Measurements from ENCODE around the gene RAPGEF5.

Gene RAPGEF5

GRCh38 chr7:22343612-22344011, 13.3 kb downstream of the RAPGEF5 start:
- no peak for DNase-seq

DNA sequence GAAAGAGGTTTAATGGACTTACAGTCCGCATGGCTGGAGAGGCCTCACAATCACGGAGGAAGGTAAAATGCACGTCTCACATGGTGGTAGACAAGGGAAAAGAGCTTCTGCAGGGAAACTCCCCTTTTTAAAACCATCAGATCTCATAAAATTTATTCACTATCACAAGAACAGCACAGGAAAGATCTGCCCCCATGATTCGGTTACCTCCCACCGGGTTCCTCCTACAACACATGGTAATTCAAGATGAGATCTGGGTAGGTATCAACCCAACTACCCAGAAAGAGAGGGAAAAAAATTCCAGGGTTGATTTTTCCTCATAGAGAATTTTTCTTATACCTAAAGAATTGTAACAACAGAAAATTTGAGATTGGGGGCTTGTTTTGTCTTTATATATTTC, 13.9 kb downstream of the RAPGEF5 start:
- no peak for DNase-seq

- DNase-seq, result no peak
Measured at GRCh38 chr7:22339725-22340390, 17.1 kb downstream of the RAPGEF5 start.

DNA sequence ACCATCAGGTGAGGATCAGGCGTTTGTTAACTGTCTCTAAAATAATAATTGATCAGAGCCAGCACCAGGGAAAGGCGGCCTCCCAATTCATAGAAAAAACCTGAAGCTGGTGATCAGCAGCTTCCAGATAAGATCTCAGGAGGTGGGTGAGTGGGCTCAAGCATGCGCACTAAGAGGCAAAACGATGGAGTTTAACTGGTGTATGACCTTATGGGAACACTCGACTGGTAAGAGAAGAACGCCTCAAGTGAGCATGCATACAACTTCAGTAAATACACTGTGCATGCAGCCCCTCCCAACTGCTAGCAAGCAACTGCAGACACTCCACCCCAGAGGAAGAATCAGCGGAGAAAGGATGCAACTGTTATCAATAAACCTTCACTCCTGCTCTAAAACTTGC, 18.1 kb downstream of the RAPGEF5 start:
- DNase-seq, result no peak

GRCh38 chr7:22338411-22338810, 18.5 kb downstream of the RAPGEF5 start:
- DNase-seq, result no peak

DNA sequence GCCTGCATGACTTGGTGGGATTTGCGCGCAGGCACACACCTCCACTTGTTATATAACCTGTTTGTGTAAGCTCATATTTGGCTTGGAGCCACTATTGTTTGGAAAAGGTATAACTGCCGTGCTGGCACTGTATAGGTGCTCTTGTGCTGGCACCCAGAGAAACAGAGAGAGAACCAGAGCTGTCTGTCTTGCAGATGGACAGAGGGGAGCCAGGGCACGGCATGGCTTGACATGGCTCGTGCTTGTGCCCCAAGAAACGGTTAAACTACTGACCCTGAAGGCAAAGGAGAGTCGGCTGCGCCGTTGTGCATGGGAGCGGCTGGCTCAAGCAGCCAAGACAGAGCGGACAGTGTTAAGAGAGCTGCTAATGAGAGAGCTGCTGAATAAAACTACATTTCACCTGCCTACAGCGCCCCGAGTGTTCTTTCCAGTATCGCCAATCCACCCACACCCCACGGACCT, 23.2 kb downstream of the RAPGEF5 start:
- DNase-seq, result no peak

GRCh38 chr7:22332461-22332870, 24.5 kb downstream of the RAPGEF5 start:
- no peak for DNase-seq

DNA sequence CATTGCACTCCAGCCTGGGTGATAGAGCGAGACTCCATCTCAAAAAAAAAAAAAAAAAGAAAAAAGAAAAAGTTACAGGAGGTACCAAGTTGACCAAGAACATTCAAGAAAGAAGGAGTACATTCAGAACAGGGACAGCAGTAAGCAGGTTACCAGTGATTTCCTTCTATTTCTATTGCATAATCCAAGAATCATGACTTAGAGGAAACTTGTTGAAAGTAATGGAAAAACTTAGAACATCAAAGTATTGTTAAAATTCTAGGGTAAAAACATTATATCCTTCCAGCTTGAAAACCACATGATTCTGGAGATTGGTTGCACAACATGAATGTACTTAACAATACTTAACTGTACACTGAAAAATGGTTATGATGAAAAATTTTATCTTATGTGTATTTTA, 25.2 kb downstream of the RAPGEF5 start:
- DNase-seq, result no peak

DNA sequence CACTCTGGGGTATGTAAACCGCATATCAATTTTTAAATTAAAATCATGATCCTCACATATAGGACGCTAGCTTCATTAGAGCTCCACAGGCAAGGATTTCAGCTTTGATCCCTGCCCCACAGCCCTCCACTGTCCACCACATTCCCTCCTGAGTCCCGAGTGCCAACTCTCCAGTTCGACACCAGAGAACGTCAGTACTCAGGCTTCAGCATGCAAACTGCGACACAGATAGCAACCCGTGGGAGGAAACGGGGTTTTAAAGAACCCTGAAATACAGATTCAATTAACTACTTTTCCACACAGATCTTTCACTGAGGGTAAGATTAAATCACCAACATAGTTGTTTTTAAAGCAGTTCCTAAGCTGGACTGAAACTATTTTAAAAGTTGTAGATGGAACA, 26.1 kb downstream of the RAPGEF5 start:
- DNase-seq, result no peak

GRCh38 chr7:22329816-22330524, 27.0 kb downstream of the RAPGEF5 start:
- DNase-seq, result no peak

- DNase-seq, result no peak
Measured at GRCh38 chr7:22326181-22326580, 30.8 kb downstream of the RAPGEF5 start.

DNA sequence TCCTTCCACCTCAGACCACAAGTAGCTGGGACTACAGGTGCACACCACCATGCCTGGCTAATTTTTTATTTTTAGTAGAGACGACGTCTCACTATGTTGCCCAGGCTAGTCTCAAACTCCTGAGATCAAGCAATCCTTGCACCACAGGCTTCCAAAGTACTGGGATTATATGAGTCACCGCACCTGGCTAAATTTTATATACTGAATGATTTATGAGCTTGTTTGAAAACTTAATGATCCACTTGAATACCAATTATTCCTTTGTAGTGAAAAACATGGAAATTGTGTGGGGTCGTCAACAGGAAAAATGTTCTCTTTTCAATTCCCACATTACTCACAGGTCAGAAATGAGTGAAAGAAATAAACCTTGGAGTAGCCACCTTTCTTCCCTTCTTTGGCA, 31.3 kb downstream of the RAPGEF5 start:
- DNase-seq, result no peak

DNA sequence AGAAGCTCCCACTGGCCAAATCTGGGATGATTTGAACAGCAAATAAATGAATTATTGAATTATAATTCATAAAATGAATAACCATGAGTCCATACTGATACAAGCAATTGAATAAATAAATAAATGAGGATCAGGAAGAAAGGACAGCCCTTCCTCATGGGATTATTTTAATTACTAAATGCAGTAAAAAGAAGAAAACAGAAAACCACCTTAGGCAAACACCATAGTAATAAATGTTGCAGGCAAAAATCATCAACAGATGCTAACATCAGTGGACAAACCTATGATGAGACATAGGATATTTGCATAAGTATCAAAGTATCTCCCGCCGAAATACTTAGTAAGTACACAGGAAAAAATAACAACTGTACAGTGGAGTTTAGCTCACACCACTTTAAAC, 33.2 kb downstream of the RAPGEF5 start:
- DNase-seq, result no peak

GRCh38 chr7:22320416-22320815, 36.5 kb downstream of the RAPGEF5 start:
- no peak for DNase-seq

GRCh38 chr7:22319424-22320403, 37.2 kb downstream of the RAPGEF5 start:
- no peak for DNase-seq

DNA sequence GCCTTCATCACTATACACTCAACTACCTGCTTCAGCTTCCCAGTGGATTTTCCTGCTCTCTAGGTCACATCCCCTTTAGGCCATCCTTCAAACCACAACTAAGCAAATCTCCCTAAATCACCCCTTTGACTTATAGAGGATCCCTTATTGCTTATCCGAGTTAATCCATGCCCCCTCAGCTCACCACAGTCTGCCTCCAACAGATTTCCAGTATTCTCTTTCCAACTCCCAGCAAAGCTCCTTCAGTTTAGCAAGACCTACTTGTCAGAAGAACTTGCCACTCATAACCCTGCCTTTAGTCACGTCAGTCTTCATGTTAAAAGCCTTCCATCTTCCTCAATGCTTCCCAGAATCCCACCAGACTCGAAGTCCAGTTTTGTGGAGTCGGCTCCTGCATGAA, 38.6 kb downstream of the RAPGEF5 start:
- DNase-seq, result no peak

- DNase-seq, result no peak
Measured at GRCh38 chr7:22317632-22318031, 39.3 kb downstream of the RAPGEF5 start.

- DNase-seq, result no peak
Measured at GRCh38 chr7:22316914-22317313, 40.0 kb downstream of the RAPGEF5 start.

DNA sequence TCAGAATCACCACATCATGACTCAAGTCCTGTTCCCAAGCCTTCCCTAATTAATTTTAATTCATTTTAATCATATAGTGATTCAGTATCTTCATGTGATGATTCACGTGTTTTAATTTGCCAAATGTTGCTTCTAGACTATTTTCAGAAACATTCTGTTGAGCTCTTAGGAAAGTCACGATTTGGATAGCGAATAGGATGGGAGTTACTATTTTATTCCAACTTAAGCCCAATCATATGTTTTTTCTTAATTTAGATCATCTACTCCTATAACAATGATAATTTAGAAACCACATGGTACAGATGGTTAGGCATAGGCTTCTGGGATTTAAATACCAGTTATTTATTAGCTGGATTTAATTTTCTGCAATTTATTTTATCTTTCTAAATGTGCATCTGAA, 49.1 kb downstream of the RAPGEF5 start:
- DNase-seq, result no peak

- no peak for DNase-seq
Measured at GRCh38 chr7:22305706-22306105, 51.2 kb downstream of the RAPGEF5 start.

DNA sequence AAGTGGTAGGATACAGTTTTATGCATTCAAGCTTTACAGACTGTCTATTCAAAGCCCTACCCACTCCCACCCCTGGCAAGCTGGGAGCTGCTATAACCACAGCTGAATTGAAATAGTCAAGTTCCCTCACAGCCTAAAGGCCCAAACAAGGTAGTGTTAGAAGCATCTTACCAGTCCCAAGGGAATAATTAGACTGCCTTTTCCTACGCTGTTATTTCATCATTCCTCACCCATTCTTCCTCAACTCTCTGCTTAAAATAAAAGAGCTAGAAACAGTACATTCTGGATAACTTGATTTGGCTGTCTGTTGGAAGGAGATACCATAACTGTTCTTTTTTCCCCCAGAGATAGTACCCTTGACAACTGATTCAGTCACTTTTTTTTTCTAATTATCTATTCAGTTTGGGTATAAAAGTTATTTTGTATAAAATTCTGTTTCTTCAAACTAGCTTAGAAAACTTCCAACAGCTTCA, 54.0 kb downstream of the RAPGEF5 start:
- DNase-seq, result no peak

GRCh38 chr7:22302193-22302592, 54.8 kb downstream of the RAPGEF5 start:
- no peak for DNase-seq

DNA sequence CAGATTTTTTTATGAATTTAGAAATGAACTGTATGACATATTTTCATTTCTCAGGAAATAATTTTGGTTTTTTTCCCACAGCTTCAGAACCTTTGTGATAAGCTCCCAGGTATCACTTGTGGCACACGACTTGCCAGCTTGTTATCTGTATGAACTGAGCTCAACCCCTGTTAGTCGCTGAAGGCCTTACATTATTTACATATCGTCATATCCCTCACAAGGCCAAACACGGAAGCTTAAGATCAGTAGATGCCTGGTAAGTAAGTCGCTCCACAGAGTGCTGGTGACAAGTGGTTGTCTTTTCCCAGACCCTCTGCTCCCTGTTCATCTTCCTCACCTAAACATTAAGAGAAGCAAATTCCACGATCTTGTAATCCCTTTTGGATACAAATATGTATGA, 55.2 kb downstream of the RAPGEF5 start:
- DNase-seq, result no peak

Data from activated naive CD4-positive, alpha-beta T cell treated with anti-CD3 and anti-CD28 coated beads, Interleukin-2, amount 50 U/mL, for 16 hours (primary cell).